ENCODE measurements around the gene INAVA.

INAVA gene

GRCh38 chr1:200960236-200960947 lies 65.7 kb downstream of the INAVA start:
- in situ Hi-C loops (cut with MboI; ENCODE audit: low sequenced_read_pairs): loop anchor here (10.0 kb wide), 1 partner anchor 346 kb away; no protein-coding TSS in a partner anchor

- in situ Hi-C loops (cut with MboI; ENCODE audit: low sequenced_read_pairs): loop anchor here (10.0 kb wide), 1 partner anchor 346 kb away; no protein-coding TSS in a partner anchor
Measured at GRCh38 chr1:200960948-200961340, 66.2 kb downstream of the INAVA start.

DNA sequence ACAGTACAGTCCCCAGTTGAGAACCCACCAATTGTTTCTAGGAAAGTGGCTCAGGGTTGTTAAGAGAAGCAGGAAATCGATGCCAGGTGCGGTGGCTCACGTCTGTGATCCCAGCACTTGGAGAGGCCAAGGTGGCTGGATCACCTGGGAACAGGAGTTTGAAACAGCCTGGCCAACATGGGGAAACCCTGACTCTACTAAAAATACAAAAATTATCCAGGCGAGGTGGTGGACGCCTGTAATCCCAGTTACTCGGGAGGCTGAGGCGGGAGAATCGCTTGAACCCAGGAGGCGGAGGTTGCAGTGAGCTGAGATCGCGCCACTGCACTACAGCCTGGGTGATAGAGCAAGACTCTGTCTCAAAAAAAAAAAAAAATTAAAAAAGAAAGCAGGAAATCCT lies 67.5 kb downstream of the INAVA start:
- in situ Hi-C loops (cut with MboI; ENCODE audit: low sequenced_read_pairs): loop anchor here (10.0 kb wide), 1 partner anchor 347 kb away; no protein-coding TSS in a partner anchor

- in situ Hi-C loops (cut with MboI; ENCODE audit: low sequenced_read_pairs): loop anchor here (10.0 kb wide), 1 partner anchor 348 kb away; no protein-coding TSS in a partner anchor
Measured at GRCh38 chr1:200962631-200963030, 67.9 kb downstream of the INAVA start.

DNA sequence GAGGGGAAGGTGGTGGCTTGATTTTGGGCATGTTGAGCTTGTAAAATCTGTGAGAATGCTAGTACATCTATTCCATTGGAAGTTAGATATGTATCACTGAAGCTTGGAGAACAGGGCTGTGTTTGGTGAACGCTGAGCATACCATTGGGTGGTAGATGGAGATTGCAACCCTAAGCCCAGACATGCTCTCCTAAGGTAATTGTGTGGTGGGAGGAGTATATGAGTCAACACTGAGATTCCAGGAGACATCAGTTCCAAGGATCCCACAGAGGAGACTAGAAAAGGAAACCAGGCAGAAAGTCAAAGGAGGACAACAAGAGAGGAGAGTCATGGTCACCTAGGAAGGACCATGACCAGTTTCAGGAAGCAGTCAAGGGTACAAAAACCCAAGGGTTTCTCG lies 68.4 kb downstream of the INAVA start:
- in situ Hi-C loops (cut with MboI; ENCODE audit: low sequenced_read_pairs): loop anchor here (10.0 kb wide), 1 partner anchor 348 kb away; no protein-coding TSS in a partner anchor

- in situ Hi-C loops (cut with MboI; ENCODE audit: low sequenced_read_pairs): loop anchor here (10.0 kb wide), 1 partner anchor 349 kb away; no protein-coding TSS in a partner anchor
Measured at GRCh38 chr1:200963888-200964287, 69.2 kb downstream of the INAVA start.
